ENCODE data around the gene MAP1LC3B.

MAP1LC3B gene

GRCh38 chr16:87344165-87344930 lies 47.8 kb upstream of the MAP1LC3B start:
- TF ChIP-seq, protein P1, sequence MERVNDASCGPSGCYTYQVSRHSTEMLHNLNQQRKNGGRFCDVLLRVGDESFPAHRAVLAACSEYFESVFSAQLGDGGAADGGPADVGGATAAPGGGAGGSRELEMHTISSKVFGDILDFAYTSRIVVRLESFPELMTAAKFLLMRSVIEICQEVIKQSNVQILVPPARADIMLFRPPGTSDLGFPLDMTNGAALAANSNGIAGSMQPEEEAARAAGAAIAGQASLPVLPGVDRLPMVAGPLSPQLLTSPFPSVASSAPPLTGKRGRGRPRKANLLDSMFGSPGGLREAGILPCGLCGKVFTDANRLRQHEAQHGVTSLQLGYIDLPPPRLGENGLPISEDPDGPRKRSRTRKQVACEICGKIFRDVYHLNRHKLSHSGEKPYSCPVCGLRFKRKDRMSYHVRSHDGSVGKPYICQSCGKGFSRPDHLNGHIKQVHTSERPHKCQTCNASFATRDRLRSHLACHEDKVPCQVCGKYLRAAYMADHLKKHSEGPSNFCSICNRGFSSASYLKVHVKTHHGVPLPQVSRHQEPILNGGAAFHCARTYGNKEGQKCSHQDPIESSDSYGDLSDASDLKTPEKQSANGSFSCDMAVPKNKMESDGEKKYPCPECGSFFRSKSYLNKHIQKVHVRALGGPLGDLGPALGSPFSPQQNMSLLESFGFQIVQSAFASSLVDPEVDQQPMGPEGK (CRISPR knock-in tag; IDR thresholded peaks at IDR 0.05; ENCODE audit: borderline replicate concordance) = no peak
- no peak for TF ChIP-seq ZNF8 (CRISPR knock-in tag; IDR thresholded peaks at IDR 0.05)
- no peak for TF ChIP-seq CSRNP3 (CRISPR knock-in tag; IDR thresholded peaks at IDR 0.05)
- TF ChIP-seq OSR1 (CRISPR knock-in tag; IDR thresholded peaks at IDR 0.05) = no peak
- TF ChIP-seq PPARA (CRISPR knock-in tag; IDR thresholded peaks at IDR 0.05; ENCODE audit: borderline replicate concordance) = no peak
- no peak for TF ChIP-seq TCF4 (CRISPR knock-in tag; IDR thresholded peaks at IDR 0.05; ENCODE audit: borderline replicate concordance)
- TF ChIP-seq, protein P2, sequence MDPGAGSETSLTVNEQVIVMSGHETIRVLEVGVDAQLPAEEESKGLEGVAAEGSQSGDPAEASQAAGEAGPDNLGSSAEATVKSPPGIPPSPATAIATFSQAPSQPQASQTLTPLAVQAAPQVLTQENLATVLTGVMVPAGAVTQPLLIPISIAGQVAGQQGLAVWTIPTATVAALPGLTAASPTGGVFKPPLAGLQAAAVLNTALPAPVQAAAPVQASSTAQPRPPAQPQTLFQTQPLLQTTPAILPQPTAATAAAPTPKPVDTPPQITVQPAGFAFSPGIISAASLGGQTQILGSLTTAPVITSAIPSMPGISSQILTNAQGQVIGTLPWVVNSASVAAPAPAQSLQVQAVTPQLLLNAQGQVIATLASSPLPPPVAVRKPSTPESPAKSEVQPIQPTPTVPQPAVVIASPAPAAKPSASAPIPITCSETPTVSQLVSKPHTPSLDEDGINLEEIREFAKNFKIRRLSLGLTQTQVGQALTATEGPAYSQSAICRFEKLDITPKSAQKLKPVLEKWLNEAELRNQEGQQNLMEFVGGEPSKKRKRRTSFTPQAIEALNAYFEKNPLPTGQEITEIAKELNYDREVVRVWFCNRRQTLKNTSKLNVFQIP (CRISPR knock-in tag; IDR thresholded peaks at IDR 0.05; ENCODE audit: borderline replicate concordance, low read depth) = no peak
- no peak for TF ChIP-seq CREB5 (CRISPR knock-in tag; IDR thresholded peaks at IDR 0.05; ENCODE audit: low read depth)
- TF ChIP-seq RARB (CRISPR knock-in tag; IDR thresholded peaks at IDR 0.05) = no peak
- TF ChIP-seq GLIS3 (CRISPR knock-in tag; IDR thresholded peaks at IDR 0.05) = no peak
- TF ChIP-seq ZFP30 (CRISPR knock-in tag; IDR thresholded peaks at IDR 0.05) = no peak
- TF ChIP-seq BACH2 (CRISPR knock-in tag; IDR thresholded peaks at IDR 0.05; ENCODE audit: borderline replicate concordance) = no peak
- TF ChIP-seq ARNTL (CRISPR knock-in tag; IDR thresholded peaks at IDR 0.05; ENCODE audit: borderline replicate concordance, low read depth) = no peak
- no peak for TF ChIP-seq TOX (CRISPR knock-in tag; IDR thresholded peaks at IDR 0.05; ENCODE audit: borderline replicate concordance)
- TF ChIP-seq ZNF70 (CRISPR knock-in tag; IDR thresholded peaks at IDR 0.05) = no peak
- no peak for TF ChIP-seq SNAI2 (CRISPR knock-in tag; IDR thresholded peaks at IDR 0.05)
- TF ChIP-seq ZNF565 (CRISPR knock-in tag; conservative IDR thresholded peaks at IDR 0.05; ENCODE audit: low read depth) = no peak
- ATAC-seq = no peak

DNA sequence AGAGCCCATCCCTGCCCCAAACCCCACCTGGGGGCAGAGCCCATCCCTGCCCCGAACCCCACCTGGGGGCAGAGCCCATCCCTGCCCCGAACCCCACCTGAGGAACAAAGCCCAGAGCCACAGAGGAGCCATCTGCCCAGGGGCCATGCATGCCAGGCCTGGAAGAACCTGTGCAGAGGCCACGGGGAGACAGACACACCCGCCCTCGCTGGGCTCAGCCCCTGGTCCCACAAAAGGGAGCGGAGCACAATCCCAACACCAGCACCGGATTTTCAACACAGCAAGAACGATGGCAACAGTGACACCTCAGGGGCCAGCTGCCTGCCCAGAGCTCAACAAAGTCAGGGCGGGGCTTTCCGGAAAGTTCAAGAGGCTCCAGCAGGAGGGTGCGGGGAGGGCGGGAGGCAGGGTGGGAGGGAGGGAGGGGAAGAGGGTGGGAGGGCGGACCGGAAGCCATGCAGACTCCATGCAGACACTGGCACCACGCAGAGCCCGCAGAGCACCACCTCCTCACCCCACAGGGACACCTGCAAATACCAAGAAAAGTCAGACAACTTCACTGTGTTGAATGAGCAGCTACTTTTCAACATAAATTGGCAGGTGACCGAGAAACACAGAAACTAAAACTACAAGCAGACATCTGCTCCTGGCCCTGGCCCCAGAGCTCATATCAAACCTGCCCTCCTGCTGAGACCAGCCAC lies 47.1 kb upstream of the MAP1LC3B start:
- ATAC-seq = no peak
- no peak for TF ChIP-seq CSDC2 (CRISPR knock-in tag; IDR thresholded peaks at IDR 0.05)
- TF ChIP-seq ZFP3 (CRISPR knock-in tag; IDR thresholded peaks at IDR 0.05) = no peak
- no peak for TF ChIP-seq GLIS3 (CRISPR knock-in tag; IDR thresholded peaks at IDR 0.05)
- TF ChIP-seq BACH2 (CRISPR knock-in tag; IDR thresholded peaks at IDR 0.05; ENCODE audit: borderline replicate concordance) = no peak
- no peak for TF ChIP-seq CREB5 (CRISPR knock-in tag; IDR thresholded peaks at IDR 0.05; ENCODE audit: low read depth)

DNA sequence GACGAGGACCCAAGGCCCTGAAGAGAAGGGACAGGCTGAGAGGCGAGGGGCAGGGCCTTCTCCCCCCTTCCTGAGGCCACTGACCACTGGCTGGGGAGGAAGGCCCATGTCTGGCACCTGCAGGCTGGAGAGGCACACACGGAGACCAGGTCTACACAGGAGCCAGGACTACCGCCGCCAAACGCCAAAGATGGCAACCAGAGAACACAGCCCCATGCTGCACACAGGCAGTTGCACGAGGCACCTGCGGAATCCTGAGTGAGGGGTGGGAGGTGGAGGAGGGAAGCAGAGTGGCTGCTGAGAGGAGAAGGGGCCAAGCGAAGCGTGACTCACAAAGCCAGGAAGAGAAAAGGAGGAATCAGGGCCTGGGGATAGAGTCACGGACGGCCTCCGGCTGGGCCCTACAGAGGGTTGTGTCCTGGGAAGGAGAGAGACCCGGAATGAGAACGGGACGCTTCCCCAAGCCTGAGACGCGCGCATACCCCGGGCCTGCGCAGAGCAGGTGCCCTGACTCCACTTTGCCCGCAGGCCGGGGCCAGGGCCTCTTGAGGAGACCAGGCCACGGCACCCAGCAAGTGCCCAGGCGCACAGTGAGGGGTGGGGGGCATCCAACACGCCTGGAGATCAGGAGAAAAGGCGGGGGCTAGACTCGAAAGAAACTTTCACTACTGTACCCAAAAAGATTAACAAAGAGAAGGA lies 46.3 kb upstream of the MAP1LC3B start:
- TF ChIP-seq ZNF565 (CRISPR knock-in tag; conservative IDR thresholded peaks at IDR 0.05; ENCODE audit: low read depth) (no peak), CSRNP3 (CRISPR knock-in tag; IDR thresholded peaks at IDR 0.05) (no peak), BACH2 (CRISPR knock-in tag; IDR thresholded peaks at IDR 0.05; ENCODE audit: borderline replicate concordance) (no peak), TOX (CRISPR knock-in tag; IDR thresholded peaks at IDR 0.05; ENCODE audit: borderline replicate concordance) (no peak), ZFP30 (CRISPR knock-in tag; IDR thresholded peaks at IDR 0.05) (no peak), OSR1 (CRISPR knock-in tag; IDR thresholded peaks at IDR 0.05) (no peak), ZNF70 (CRISPR knock-in tag; IDR thresholded peaks at IDR 0.05) (no peak), SNAI2 (CRISPR knock-in tag; IDR thresholded peaks at IDR 0.05) (no peak), PPARA (CRISPR knock-in tag; IDR thresholded peaks at IDR 0.05; ENCODE audit: borderline replicate concordance) (no peak), TCF4 (CRISPR knock-in tag; IDR thresholded peaks at IDR 0.05; ENCODE audit: borderline replicate concordance) (no peak), ESRRG (CRISPR knock-in tag; IDR thresholded peaks at IDR 0.05) (no peak), ZNF8 (CRISPR knock-in tag; IDR thresholded peaks at IDR 0.05) (no peak), ARNTL (CRISPR knock-in tag; IDR thresholded peaks at IDR 0.05; ENCODE audit: borderline replicate concordance, low read depth) (no peak)
- TF ChIP-seq, protein P1 (CRISPR knock-in tag; IDR thresholded peaks at IDR 0.05; ENCODE audit: borderline replicate concordance) = no peak
- no peak for ATAC-seq

Data from SK-N-SH treated with all-trans-retinoic acid at 6 μM for 48 hours (cell line).